Tibial nerve (tissue), 4 donors: Measurements from ENCODE around the gene AP3S2. TPM values are rescaled to one million over a fixed set of nuclear protein-coding genes. Genes with fewer than 3 reads are reported as not detected.

Source experiments
- DNase-seq, 2 donors: peaks; one replicate each; pipeline ENCODE4 v3.0.0-alpha.2; 2019; ENCODE audit warnings: low spot score in 2 of 2
- H3K27ac ChIP-seq, 4 donors: fragments of 200-600 bp; sonication (generic) in 3 of 4; one replicate each; pipeline ENCODE4 v1.5.1; 2017 to 2019; ENCODE audit warnings: mild to moderate bottlenecking in 1 of 4
- H3K27me3 ChIP-seq, 2 donors: fragments of 200-600 bp; sonication (generic) in 1 of 2; one replicate each; pipeline versions ENCODE4 v1.5.1 to v1.6.0; 2017 to 2019
- H3K36me3 ChIP-seq, 3 donors: fragments of 200-600 bp; sonication (generic); one replicate each; pipeline ENCODE4 v1.5.1; 2018 to 2019
- H3K4me1 ChIP-seq, 4 donors: fragments of 200-600 bp; sonication (generic) in 3 of 4; one replicate each; pipeline ENCODE4 v1.5.1; 2017 to 2019
- H3K4me3 ChIP-seq, 4 donors: fragments of 200-600 bp; sonication (generic) in 3 of 4; one replicate each; pipeline ENCODE4 v1.5.1; 2017 to 2019; ENCODE audit warnings: mild to moderate bottlenecking in 1 of 4, moderate library complexity in 1 of 4
- H3K9me3 ChIP-seq, 4 donors: fragments of 200-600 bp; sonication (generic) in 3 of 4; one replicate each; pipeline ENCODE4 v1.5.1; 2017 to 2019
- CTCF ChIP-seq, 5 experiments: fragments of 200-600 bp in 3 of 5; fragments of 450-650 bp in 2 of 5; sonication (generic) in 3 of 5; IDR thresholded peaks; one replicate each; pipeline ENCODE4 v1.5.1; 2016 to 2019; ENCODE audit warnings: antibody characterized with exemption in 5 of 5, mild to moderate bottlenecking in 3 of 5, moderate library complexity in 2 of 5
- EP300 ChIP-seq, 2 donors: sonication (generic); formaldehyde crosslinking; IDR thresholded peaks; one replicate each; pipeline ENCODE4 v1.6.1; 2017; ENCODE audit warnings: antibody characterized with exemption in 2 of 2, mild to moderate bottlenecking in 1 of 2
- POLR2A ChIP-seq, 2 donors: fragments of 450-650 bp; IDR thresholded peaks; one replicate each; pipeline ENCODE4 v1.6.1; 2017; ENCODE audit warnings: antibody characterized with exemption in 2 of 2, mild to moderate bottlenecking in 2 of 2, moderate library complexity in 2 of 2
- WGBS, 2 donors: methylation state at CpG; one replicate each; pipeline ENCODE4 v1.1.5; 2018; 5-methylcytosine and 5-hydroxymethylcytosine counted together
- total RNA-seq, 4 donors: library from RNA; depleted of rRNA; stranded (reverse); fragments of >200 nt; gene quantifications; one replicate each; pipeline ENCODE4 v1.1.0, GENCODE V29; 2016

The AP3S2 gene
- total RNA-seq, 4 donors from 2014 or later, result 49.2 to 61.4 (median 52.2) TPM

- no peak for DNase-seq
These were observed 15.8 kb upstream of the AP3S2 start for GRCh38 chr15:89909611-89910010.

GRCh38 chr15:89908226-89908625, 14.4 kb upstream of the AP3S2 start:
- no peak overlapping the region for H3K4me3 ChIP-seq
- H3K27ac ChIP-seq, result no peak overlapping the region
- H3K4me1 ChIP-seq, result peaks cover 0 to 25% (median 8%) of the 10 kb centered on the region in 4 donors
- H3K27me3 ChIP-seq, result no peaks in the 10 kb centered on the region
- TF ChIP-seq CTCF (IDR thresholded peaks at IDR 0.05) (no peak), EP300 (IDR thresholded peaks at IDR 0.05) (no peak), POLR2A (IDR thresholded peaks at IDR 0.05) (no peak)
- DNase-seq, result no peak
- H3K36me3 ChIP-seq, result peaks cover 0 to 75% (median 3%) of the 10 kb centered on the region in 3 donors
- 85 to 91% methylated on average over 16 of the region's 16 CpGs for WGBS, 2 donors
- no peaks in the 10 kb centered on the region for H3K9me3 ChIP-seq

More at GRCh38 chr15:89909611-89910010, 15.8 kb upstream of the AP3S2 start:
- H3K9me3 ChIP-seq, result no peaks in the 10 kb centered on the region
- H3K36me3 ChIP-seq, result peaks cover 0 to 61% (median 3%) of the 10 kb centered on the region in 3 donors
- no peak overlapping the region for H3K27ac ChIP-seq
- TF ChIP-seq EP300 (IDR thresholded peaks at IDR 0.05) (no peak), POLR2A (IDR thresholded peaks at IDR 0.05) (no peak), CTCF (IDR thresholded peaks at IDR 0.05) (no peak)
- peaks cover 0 to 28% (median 10%) of the 10 kb centered on the region in 4 donors for H3K4me1 ChIP-seq
- no peaks in the 10 kb centered on the region for H3K27me3 ChIP-seq
- H3K4me3 ChIP-seq, result no peak overlapping the region
- 79 to 82% methylated on average over 1 of the region's 2 CpGs for WGBS, 2 donors

GRCh38 chr15:89907289-89907688, 13.5 kb upstream of the AP3S2 start:
- no peak for DNase-seq
- H3K36me3 ChIP-seq, result peaks cover 0 to 84% (median 3%) of the 10 kb centered on the region in 3 donors

GRCh38 chr15:89905846-89906378, 12.1 kb upstream of the AP3S2 start:
- Histone ChIP-seq H3K27me3 (no peaks in the 10 kb centered on the region), H3K9me3 (no peaks in the 10 kb centered on the region), H3K36me3 (peaks cover 0 to 98% (median 3%) of the 10 kb centered on the region in 3 donors), H3K4me1 (peaks cover 0 to 8% (median 0%) of the 10 kb centered on the region in 4 donors), H3K27ac (no peak overlapping the region), H3K4me3 (no peak overlapping the region)
- TF ChIP-seq EP300 (IDR thresholded peaks at IDR 0.05), result no peak
- no peak for TF ChIP-seq CTCF (IDR thresholded peaks at IDR 0.05)
- no peak for TF ChIP-seq POLR2A (IDR thresholded peaks at IDR 0.05)
- WGBS, 2 donors, result 94 to 96% methylated on average over 5 of the region's 5 CpGs
- DNase-seq, result no peak

More at GRCh38 chr15:89907289-89907688, 13.5 kb upstream of the AP3S2 start:
- H3K9me3 ChIP-seq, result no peaks in the 10 kb centered on the region
- WGBS, 2 donors, result 92 to 94% methylated on average over 7 of the region's 7 CpGs
- no peak overlapping the region for H3K27ac ChIP-seq
- peaks cover 0 to 21% (median 3%) of the 10 kb centered on the region in 4 donors for H3K4me1 ChIP-seq
- TF ChIP-seq EP300 (IDR thresholded peaks at IDR 0.05), result no peak
- no peaks in the 10 kb centered on the region for H3K27me3 ChIP-seq
- no peak overlapping the region for H3K4me3 ChIP-seq

- no peaks in the 10 kb centered on the region for H3K4me1 ChIP-seq
- no peak for TF ChIP-seq EP300 (IDR thresholded peaks at IDR 0.05)
- no peak for TF ChIP-seq CTCF (IDR thresholded peaks at IDR 0.05)
- TF ChIP-seq POLR2A (IDR thresholded peaks at IDR 0.05), result no peak
- no peak for DNase-seq
- no peak overlapping the region for H3K27ac ChIP-seq
- WGBS, 2 donors, result 81% methylated on average over 5 of the region's 5 CpGs; no CpG with 5 or more reads in 1 of the 2 donors
- H3K9me3 ChIP-seq, result no peaks in the 10 kb centered on the region
- H3K4me3 ChIP-seq, result no peak overlapping the region
- peaks cover 0 to 100% (median 3%) of the 10 kb centered on the region in 3 donors for H3K36me3 ChIP-seq
- no peaks in the 10 kb centered on the region for H3K27me3 ChIP-seq
These were observed 10.7 kb upstream of the AP3S2 start for GRCh38 chr15:89904519-89904918.
